ENCODE data around the gene LMAN1L.

The LMAN1L gene

GRCh38 chr15:74776821-74777768 is 35.5 kb upstream of the LMAN1L start:
- H3K27ac Mint-ChIP-seq, result peak overlapping the region; percentile 93
- peak overlapping the region; percentile 67 for H3K4me3 Mint-ChIP-seq
- no peaks in the 10 kb centered on the region for H3K36me3 Mint-ChIP-seq (ENCODE audit: low read depth)
- intact Hi-C loops (cut with micrococcal nuclease), result loop anchor here (5.0 kb wide), 1 partner anchor 160 kb away; the partner anchor contains the start of gene COX5A
- H3K27me3 Mint-ChIP-seq, result no peaks in the 10 kb centered on the region
- no peaks in the 10 kb centered on the region for H3K9me3 Mint-ChIP-seq
- peaks cover 79% of the 10 kb centered on the region for H3K4me1 Mint-ChIP-seq (ENCODE audit: low read depth)

DNA sequence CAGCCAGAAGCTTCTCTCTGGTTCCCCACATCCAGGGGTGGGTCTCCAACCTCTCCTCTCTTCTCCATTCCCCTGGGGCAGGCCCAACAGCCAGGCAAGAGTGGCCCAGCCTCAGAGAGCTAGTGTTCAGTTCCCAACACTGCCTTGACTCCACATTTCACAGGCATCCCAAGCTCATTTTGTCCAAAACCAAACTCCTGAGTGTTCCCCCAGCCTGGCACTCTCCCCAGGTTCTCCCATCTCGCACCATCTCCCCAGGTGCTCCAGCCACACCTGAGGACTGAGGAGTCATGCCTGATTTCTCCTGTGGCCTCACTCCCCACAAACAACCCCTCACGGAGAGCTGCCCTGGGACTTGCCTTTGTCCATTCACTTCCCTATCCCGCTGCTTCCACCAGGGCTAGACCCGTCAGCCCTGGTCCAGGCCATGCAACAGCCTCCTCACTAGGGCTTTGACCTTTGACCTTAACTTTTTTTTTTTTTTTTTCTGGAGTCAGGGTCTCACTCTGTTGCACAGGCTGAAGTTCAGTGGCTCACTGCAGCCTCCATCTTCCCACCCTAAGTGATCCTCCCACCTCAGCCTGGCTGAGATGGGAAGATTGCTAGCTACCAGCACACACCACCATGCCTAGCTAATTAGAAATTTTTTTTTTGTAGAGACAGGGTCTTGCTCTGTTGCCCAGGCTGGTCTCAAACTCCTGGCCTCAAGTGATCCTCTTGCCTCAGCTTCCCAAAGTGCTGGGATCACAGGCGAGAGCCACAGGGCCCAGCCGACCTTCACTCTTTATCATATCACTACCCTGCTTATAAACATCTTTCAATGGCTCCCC is 34.7 kb upstream of the LMAN1L start:
- H3K27ac Mint-ChIP-seq, result peak overlapping the region; percentile 93
- peak overlapping the region; percentile 32 for H3K4me3 Mint-ChIP-seq
- no peaks in the 10 kb centered on the region for H3K27me3 Mint-ChIP-seq
- intact Hi-C loops (cut with micrococcal nuclease), result loop anchor here (5.0 kb wide), 1 partner anchor 159 kb away; the partner anchor contains the start of gene COX5A
- peaks cover 78% of the 10 kb centered on the region for H3K4me1 Mint-ChIP-seq (ENCODE audit: low read depth)
- peaks cover 7% of the 10 kb centered on the region for H3K36me3 Mint-ChIP-seq (ENCODE audit: low read depth)
- no peaks in the 10 kb centered on the region for H3K9me3 Mint-ChIP-seq

DNA sequence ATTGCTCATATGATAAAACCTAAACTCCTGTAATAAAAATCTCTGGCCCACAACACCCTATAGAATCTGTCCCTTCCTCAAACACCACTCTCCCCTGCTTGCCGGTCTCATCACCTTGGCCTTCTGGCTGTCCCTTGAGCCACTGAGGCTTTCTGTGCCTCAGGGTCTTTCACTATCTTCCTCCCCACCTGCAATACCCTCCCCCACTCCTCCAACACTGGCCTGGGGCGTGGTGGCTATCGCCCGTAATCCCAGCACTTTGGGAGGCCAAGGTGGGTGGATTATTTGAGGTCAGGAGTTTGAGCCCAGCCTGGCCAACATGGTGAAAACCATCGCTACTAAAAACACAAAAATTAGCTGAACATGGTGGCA is 34.0 kb upstream of the LMAN1L start:
- Mint-ChIP-seq H3K4me1 (ENCODE audit: low read depth) (peaks cover 78% of the 10 kb centered on the region), H3K36me3 (ENCODE audit: low read depth) (peaks cover 13% of the 10 kb centered on the region), H3K4me3 (no peak overlapping the region), H3K27ac (peak overlapping the region; percentile 93), H3K9me3 (no peaks in the 10 kb centered on the region), H3K27me3 (no peaks in the 10 kb centered on the region)
- intact Hi-C loops (cut with micrococcal nuclease), result loop anchor here (5.0 kb wide), 1 partner anchor 159 kb away; the partner anchor contains the start of gene COX5A

- H3K27me3 Mint-ChIP-seq, result no peaks in the 10 kb centered on the region
- no peaks in the 10 kb centered on the region for H3K9me3 Mint-ChIP-seq
- intact Hi-C loops (cut with micrococcal nuclease), result loop anchor here (5.0 kb wide), 1 partner anchor 158 kb away; the partner anchor contains the start of gene COX5A
- H3K27ac Mint-ChIP-seq, result peak overlapping the region; percentile 93
- H3K36me3 Mint-ChIP-seq (ENCODE audit: low read depth), result peaks cover 19% of the 10 kb centered on the region
- peaks cover 78% of the 10 kb centered on the region for H3K4me1 Mint-ChIP-seq (ENCODE audit: low read depth)
- no peak overlapping the region for H3K4me3 Mint-ChIP-seq
Measured at GRCh38 chr15:74779162-74779648, 33.4 kb upstream of the LMAN1L start.

- intact Hi-C loops (cut with micrococcal nuclease), result no loop called here
- peaks cover 35% of the 10 kb centered on the region for H3K36me3 Mint-ChIP-seq (ENCODE audit: low read depth)
- peak overlapping the region; percentile 77 for H3K4me3 Mint-ChIP-seq
- H3K9me3 Mint-ChIP-seq, result no peaks in the 10 kb centered on the region
- H3K27me3 Mint-ChIP-seq, result no peaks in the 10 kb centered on the region
- peak overlapping the region; percentile 93 for H3K27ac Mint-ChIP-seq
- H3K4me1 Mint-ChIP-seq (ENCODE audit: low read depth), result peaks cover 83% of the 10 kb centered on the region
Measured at GRCh38 chr15:74780523-74781430, 31.9 kb upstream of the LMAN1L start.

- Mint-ChIP-seq H3K4me1 (ENCODE audit: low read depth) (peaks cover 84% of the 10 kb centered on the region), H3K27me3 (no peaks in the 10 kb centered on the region), H3K27ac (peak within 1 kb of the TSS; percentile 93), H3K9me3 (no peaks in the 10 kb centered on the region), H3K4me3 (peak within 1 kb of the TSS; percentile 97), H3K36me3 (ENCODE audit: low read depth) (peaks cover 39% of the 10 kb centered on the region)
- intact Hi-C loops (cut with micrococcal nuclease), result no loop called here
Measured at GRCh38 chr15:74781431-74782258, 31.0 kb upstream of the LMAN1L start, which contains the start of gene CSK. CSK (plus strand) TSS chr15:74782080; CDS start chr15:74798298, 16,218 bp downstream.

- Mint-ChIP-seq H3K27ac (peak overlapping the region; percentile 93), H3K4me1 (ENCODE audit: low read depth) (peaks cover 83% of the 10 kb centered on the region), H3K9me3 (no peaks in the 10 kb centered on the region), H3K36me3 (ENCODE audit: low read depth) (peaks cover 39% of the 10 kb centered on the region), H3K4me3 (peak overlapping the region; percentile 97), H3K27me3 (no peaks in the 10 kb centered on the region)
- intact Hi-C loops (cut with micrococcal nuclease), result no loop called here
Measured at GRCh38 chr15:74782259-74783071, 30.2 kb upstream of the LMAN1L start.

- Mint-ChIP-seq H3K27me3 (no peaks in the 10 kb centered on the region), H3K9me3 (no peaks in the 10 kb centered on the region), H3K4me3 (peak overlapping the region; percentile 97), H3K36me3 (ENCODE audit: low read depth) (peaks cover 39% of the 10 kb centered on the region), H3K27ac (peak overlapping the region; percentile 93), H3K4me1 (ENCODE audit: low read depth) (peaks cover 83% of the 10 kb centered on the region)
- intact Hi-C loops (cut with micrococcal nuclease), result no loop called here
Measured at GRCh38 chr15:74783072-74783807, 29.4 kb upstream of the LMAN1L start.

GRCh38 chr15:74783808-74784175 is 28.8 kb upstream of the LMAN1L start:
- intact Hi-C loops (cut with micrococcal nuclease), result no loop called here
- Mint-ChIP-seq H3K4me1 (ENCODE audit: low read depth) (peaks cover 83% of the 10 kb centered on the region), H3K36me3 (ENCODE audit: low read depth) (peaks cover 39% of the 10 kb centered on the region), H3K9me3 (no peaks in the 10 kb centered on the region), H3K27me3 (no peaks in the 10 kb centered on the region), H3K27ac (peak overlapping the region; percentile 93), H3K4me3 (peak overlapping the region; percentile 97)

- H3K27me3 Mint-ChIP-seq, result no peaks in the 10 kb centered on the region
- intact Hi-C loops (cut with micrococcal nuclease), result loop anchor here (5.0 kb wide), 1 partner anchor 668 kb away; the partner anchor contains the start of gene SIN3A
- peaks cover 83% of the 10 kb centered on the region for H3K4me1 Mint-ChIP-seq (ENCODE audit: low read depth)
- peak overlapping the region; percentile 97 for H3K4me3 Mint-ChIP-seq
- H3K27ac Mint-ChIP-seq, result peak overlapping the region; percentile 93
- H3K36me3 Mint-ChIP-seq (ENCODE audit: low read depth), result peaks cover 46% of the 10 kb centered on the region
- no peaks in the 10 kb centered on the region for H3K9me3 Mint-ChIP-seq
Measured at GRCh38 chr15:74784426-74785193, 28.0 kb upstream of the LMAN1L start.
